ENCODE data around the gene LAPTM5.

GRCh38 chr1:30698401-30698981 is 59.1 kb downstream of the LAPTM5 start:
- TF ChIP-seq CTCF (conservative IDR thresholded peaks at IDR 0.05; ENCODE audit: low read depth, low read length) (no peak), EZH2 (IDR thresholded peaks at IDR 0.05; ENCODE audit: borderline replicate concordance, low read depth, low read length, poor library complexity, severe bottlenecking) (no peak)

Data from A673 (cell line).